ENCODE measurements around the gene ACTN4.
A peak's percentile ranks its signal among the peaks of the same experiment; 100 is the strongest.
"Not testable (repeated sequence)": the region's sequence is repeated elsewhere in the genome, so short reads cannot be mapped to it uniquely, and the experiment has no call there.

ACTN4 gene

DNA sequence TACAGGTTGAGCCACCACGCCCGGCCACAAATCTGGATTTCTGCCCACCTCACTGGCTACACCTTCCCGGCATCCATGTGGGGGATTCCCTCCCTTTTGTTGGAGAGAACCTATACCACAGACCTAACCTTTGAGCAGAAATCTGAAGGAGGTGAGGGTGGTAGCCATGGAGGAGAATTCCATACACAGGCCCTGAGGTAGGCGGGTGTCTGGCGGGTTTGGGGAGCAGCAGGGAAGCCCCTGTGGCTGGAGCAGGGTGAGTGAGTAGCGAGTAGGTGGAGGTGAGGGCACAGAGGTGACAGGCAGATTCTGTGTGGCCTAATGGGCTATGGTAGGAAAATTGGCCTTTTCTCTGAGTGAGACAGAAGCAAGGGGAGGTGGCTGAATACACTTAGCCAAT is 17.9 kb upstream of the ACTN4 start:
- H3K27ac Mint-ChIP-seq, result peak overlapping the region; percentile 44
- peaks cover 4% of the 10 kb centered on the region for H3K4me1 Mint-ChIP-seq (ENCODE audit: low read depth)
- no peaks in the 10 kb centered on the region for H3K27me3 Mint-ChIP-seq
- peaks cover 85% of the 10 kb centered on the region for H3K36me3 Mint-ChIP-seq (ENCODE audit: low read depth)
- no peaks in the 10 kb centered on the region for H3K9me3 Mint-ChIP-seq
- no peak overlapping the region for H3K4me3 Mint-ChIP-seq
- no peak for DNase-seq

DNA sequence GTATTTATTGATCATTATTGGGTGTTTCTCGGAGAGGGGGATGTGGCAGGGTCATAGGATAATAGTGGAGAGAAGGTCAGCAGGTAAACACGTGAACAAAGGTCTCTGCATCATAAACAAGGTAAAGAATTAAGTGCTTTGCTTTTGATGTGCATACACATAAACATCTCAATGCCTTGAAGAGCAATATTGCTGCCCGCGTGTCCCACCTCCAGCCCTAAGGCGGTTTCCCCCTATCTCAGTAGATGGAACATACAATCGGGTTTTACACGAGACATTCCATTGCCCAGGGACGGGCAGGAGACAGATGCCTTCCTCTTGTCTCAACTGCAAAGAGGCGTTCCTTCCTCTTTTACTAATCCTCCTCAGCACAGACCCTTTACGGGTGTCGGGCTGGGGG is 16.1 kb upstream of the ACTN4 start:
- peaks cover 87% of the 10 kb centered on the region for H3K36me3 Mint-ChIP-seq (ENCODE audit: low read depth)
- not testable (repeated sequence) for DNase-seq, H3K4me3 Mint-ChIP-seq, H3K27ac Mint-ChIP-seq, H3K27me3 Mint-ChIP-seq, H3K9me3 Mint-ChIP-seq
- peaks cover 20% of the 10 kb centered on the region for H3K4me1 Mint-ChIP-seq (ENCODE audit: low read depth)

DNA sequence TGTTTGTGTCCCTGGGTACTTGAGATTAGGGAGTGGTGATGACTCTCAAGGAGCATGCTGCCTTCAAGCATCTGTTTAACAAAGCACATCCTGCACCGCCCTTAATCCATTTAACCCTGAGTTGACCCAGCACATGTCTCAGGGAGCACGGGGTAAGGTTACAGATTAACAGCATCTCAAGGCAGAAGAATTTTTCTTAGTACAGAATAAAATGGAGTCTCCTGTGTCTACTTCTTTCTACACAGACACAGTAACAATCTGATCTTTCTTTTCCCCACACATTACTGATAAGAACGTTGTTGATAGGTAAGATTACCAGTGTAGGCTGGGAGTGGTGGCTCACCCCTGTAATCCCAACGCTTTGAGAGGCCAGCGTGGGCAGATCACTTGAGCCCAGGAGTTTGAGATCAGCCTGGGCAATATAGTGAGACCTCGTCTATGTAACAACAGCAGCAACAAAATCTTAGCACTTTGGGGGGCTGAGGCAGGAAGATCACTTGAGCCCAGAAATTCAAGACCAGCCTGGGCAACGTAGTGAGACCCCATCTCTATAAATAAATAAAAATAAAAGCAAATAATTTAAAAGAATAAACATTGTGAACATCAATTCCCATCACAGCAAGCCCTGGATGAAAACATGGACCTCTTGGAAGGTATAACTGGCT is 15.5 kb upstream of the ACTN4 start:
- H3K4me1 Mint-ChIP-seq (ENCODE audit: low read depth), result peaks cover 27% of the 10 kb centered on the region
- H3K4me3 Mint-ChIP-seq, H3K9me3 Mint-ChIP-seq, DNase-seq, H3K27ac Mint-ChIP-seq, H3K27me3 Mint-ChIP-seq: not testable (repeated sequence)
- H3K36me3 Mint-ChIP-seq (ENCODE audit: low read depth), result peaks cover 88% of the 10 kb centered on the region

DNA sequence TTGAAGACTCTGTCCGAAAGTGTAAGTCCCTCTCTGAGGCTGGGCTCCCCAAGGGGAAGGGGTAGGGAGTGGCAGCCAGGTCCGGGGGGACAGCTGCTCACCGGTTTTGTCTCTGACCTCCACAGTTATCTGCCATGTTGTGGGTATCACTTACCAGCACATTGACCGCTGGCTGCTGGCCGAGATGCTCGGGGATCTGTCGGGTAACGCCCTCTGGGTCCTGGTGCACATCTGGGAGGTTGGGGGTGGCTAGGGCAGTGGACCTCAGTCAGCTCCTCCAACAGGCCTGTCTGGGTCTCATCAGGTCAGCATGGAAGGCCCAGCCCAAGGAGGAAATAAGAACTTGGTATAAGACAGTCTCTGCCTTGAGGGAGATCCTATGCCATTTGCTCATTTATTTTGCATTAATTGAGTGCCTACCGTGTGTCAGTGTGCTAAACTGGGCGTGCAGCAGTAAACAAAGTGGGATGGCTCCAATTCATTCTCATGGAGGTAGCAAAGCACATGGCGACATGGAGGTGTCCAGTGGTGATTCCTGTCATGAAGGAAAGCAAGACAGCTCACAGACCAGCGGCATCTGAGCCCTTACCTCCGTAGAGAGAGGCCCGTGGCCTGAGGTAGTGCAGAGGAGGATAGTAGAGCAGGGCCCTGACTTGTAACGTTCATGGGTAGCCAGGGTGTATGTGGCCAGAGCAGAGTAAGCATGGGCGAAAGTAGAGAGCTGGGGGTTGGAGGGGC is 14.8 kb upstream of the ACTN4 start:
- Mint-ChIP-seq H3K4me3 (no peak overlapping the region), H3K27me3 (no peaks in the 10 kb centered on the region), H3K27ac (no peak overlapping the region), H3K9me3 (no peaks in the 10 kb centered on the region), H3K36me3 (ENCODE audit: low read depth) (peaks cover 87% of the 10 kb centered on the region), H3K4me1 (ENCODE audit: low read depth) (peaks cover 34% of the 10 kb centered on the region)
- no peak for DNase-seq

DNA sequence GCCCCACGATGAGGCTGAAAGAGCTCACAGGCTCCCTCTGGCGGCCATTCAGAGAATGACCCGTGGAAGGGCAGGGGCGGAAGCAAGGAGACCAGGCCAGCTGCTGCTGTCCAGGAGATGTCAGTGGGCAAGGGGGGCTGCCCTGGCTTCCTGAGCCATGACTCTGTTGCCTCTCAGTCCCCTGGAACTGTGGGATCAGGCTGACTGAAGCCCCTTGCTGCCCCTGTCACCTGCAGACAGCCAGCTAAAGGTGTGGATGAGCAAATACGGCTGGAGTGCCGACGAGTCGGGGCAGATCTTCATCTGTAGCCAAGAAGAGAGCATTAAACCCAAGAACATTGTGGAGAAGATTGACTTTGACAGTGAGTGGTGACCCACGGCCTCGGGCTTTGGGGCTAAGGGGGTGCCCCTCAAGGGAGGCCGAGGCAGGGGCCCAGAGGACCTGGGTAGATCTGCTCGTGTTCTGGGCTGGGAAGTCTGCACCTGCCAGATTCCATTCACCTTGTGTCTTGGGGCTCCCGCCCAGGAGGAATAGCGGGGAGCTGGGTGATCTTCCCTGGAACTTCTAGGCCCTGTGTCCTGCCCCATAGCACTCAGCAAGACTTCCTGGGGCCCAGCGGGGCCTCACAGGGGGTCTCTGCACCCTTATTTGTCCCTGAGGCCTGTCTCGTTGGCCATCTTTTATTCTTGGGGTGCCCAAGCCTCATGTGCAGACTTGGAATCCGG is 12.5 kb upstream of the ACTN4 start:
- peaks cover 34% of the 10 kb centered on the region for H3K4me1 Mint-ChIP-seq (ENCODE audit: low read depth)
- no peak overlapping the region for H3K4me3 Mint-ChIP-seq
- no peaks in the 10 kb centered on the region for H3K9me3 Mint-ChIP-seq
- no peaks in the 10 kb centered on the region for H3K27me3 Mint-ChIP-seq
- DNase-seq, result peak; percentile 82
- H3K36me3 Mint-ChIP-seq (ENCODE audit: low read depth), result peaks cover 71% of the 10 kb centered on the region
- peak overlapping the region; percentile 87 for H3K27ac Mint-ChIP-seq

DNA sequence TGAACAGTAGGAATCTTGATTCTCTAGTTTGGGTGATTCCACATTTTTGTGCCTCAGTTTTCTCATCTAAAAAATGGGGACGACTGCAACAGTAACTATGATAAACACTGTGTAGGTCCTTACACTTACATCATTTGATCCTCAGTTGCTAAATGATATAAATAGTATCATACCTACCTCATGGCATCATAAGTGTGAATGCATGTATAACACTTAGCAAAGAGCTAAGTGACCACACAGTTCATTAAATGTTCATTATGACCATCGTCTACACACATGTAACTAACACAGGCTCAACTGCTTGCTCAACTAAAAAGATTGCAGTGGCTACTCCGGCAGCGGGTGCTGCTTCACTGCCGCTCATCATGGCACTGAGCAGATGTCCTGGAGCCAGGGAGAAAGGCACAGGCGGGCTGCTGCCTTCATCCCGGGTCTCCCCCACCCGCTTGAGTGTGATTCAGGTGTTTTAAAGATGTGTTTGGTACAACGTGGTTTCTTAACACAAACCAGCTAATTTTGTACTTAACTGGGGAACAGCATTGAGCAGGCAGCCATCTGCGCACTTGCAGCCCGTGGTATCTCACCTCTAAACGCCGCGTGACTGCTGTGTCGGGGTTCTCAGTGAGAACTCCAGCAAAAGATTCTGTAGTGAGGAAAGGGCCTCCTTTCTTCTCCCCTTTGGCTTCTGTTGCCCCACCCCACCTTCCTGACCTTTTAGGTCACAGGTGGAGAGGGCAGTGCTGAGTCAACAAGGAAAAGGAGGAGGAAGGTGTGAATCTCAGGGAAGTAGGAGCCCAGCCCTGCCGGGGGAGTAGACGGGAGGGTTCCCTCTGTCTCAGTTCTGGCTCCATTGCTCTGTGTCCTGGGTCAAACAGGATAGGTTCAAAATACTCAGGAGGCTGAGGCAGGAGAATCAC is 11.7 kb upstream of the ACTN4 start:
- Mint-ChIP-seq H3K4me3 (no peak overlapping the region), H3K36me3 (ENCODE audit: low read depth) (peaks cover 65% of the 10 kb centered on the region), H3K4me1 (ENCODE audit: low read depth) (peaks cover 34% of the 10 kb centered on the region), H3K9me3 (no peaks in the 10 kb centered on the region), H3K27ac (peak overlapping the region; percentile 76), H3K27me3 (no peaks in the 10 kb centered on the region)
- DNase-seq, result no peak

DNA sequence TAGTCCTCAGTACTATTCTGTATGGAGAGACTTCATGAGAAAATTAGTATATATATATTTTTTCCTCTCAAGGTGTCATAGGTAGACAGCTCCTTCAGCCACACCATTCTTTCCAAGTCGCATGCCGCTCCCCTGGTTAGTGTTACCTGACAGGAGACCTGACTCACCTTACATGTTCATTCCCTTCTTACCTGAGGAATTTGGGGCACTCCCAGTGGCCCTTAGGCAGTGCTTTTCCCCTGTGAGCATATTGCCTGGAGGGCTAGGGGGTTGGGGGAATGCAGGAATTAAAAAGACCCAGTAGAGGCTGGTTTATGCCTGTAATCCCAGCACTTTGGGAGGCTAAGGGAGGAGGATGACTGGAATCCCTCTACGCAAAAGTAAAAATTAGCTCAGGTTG is 9.0 kb upstream of the ACTN4 start:
- Mint-ChIP-seq H3K27me3 (no peaks in the 10 kb centered on the region), H3K4me1 (ENCODE audit: low read depth) (peaks cover 32% of the 10 kb centered on the region), H3K27ac (no peak overlapping the region), H3K9me3 (no peaks in the 10 kb centered on the region), H3K36me3 (ENCODE audit: low read depth) (peaks cover 39% of the 10 kb centered on the region), H3K4me3 (no peak overlapping the region)
- no peak for DNase-seq

DNA sequence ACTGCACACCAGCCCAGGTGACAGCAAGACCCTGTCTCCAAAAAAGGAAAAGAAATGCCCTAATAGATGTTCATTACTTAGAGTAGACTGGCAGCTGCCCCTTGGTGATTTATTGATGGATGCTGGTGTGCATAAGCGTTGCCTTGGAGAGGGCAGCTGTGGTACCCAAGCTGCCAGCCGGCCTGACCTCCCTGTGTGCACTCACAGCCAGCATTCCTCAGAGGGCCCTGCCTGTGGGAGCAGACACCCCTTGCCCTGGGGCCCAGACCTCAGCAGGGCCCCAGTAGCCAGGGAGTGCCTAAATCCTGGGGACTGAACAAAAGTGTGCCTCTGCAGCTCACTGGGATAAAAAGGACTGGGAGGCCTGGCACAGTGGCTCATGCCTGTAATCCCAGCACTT is 7.8 kb upstream of the ACTN4 start:
- Mint-ChIP-seq H3K9me3 (no peaks in the 10 kb centered on the region), H3K4me3 (no peak overlapping the region), H3K36me3 (ENCODE audit: low read depth) (peaks cover 34% of the 10 kb centered on the region), H3K4me1 (ENCODE audit: low read depth) (peaks cover 29% of the 10 kb centered on the region), H3K27ac (no peak overlapping the region), H3K27me3 (no peaks in the 10 kb centered on the region)
- no peak for DNase-seq

DNA sequence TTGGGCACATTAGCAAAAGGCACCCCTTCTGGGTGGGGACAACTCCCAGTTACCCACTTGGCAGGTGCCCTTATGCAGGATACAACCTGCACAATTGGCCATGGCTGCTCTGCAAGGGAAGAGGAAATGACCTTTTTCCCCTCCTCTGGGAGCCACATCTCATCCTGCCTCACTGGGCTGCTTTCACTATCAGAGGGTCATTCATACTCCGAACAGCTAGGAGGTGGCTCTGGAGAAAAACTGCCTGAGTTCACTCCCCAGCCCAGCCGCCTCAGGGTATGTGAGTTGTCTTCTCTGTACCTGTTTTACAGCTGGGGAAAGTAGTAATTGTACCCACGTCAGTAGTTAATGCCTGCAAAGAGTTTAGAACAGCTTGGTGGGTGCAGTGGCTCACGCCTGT is 7.1 kb upstream of the ACTN4 start:
- Mint-ChIP-seq H3K27ac (no peak overlapping the region), H3K9me3 (no peaks in the 10 kb centered on the region), H3K27me3 (no peaks in the 10 kb centered on the region), H3K4me1 (ENCODE audit: low read depth) (peaks cover 23% of the 10 kb centered on the region), H3K4me3 (no peak overlapping the region), H3K36me3 (ENCODE audit: low read depth) (peaks cover 27% of the 10 kb centered on the region)
- DNase-seq, result no peak

DNA sequence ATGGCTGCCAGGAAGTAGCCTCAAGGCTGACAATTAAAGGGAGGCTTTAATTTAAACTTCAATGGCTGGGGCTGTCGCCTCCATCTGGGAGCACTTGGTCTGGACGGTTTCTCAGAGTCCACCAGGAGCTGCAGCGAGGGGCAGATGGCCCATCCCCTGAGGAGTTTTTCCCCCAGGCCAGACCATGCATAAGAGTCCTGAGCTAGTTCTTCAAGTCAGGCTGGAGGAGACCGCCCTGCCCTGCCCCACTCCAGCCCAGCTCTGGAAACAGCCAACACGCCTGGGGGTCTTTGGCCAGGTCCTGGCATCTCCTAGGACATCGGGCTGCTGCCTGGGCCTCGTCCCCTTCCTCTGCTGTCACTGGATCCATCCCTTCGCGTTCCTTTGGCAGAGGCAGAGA is 5.3 kb upstream of the ACTN4 start:
- peaks cover 9% of the 10 kb centered on the region for H3K36me3 Mint-ChIP-seq (ENCODE audit: low read depth)
- DNase-seq, result no peak
- peaks cover 7% of the 10 kb centered on the region for H3K4me1 Mint-ChIP-seq (ENCODE audit: low read depth)
- H3K27me3 Mint-ChIP-seq, result no peaks in the 10 kb centered on the region
- no peak overlapping the region for H3K4me3 Mint-ChIP-seq
- H3K27ac Mint-ChIP-seq, result no peak overlapping the region
- H3K9me3 Mint-ChIP-seq, result no peaks in the 10 kb centered on the region

DNA sequence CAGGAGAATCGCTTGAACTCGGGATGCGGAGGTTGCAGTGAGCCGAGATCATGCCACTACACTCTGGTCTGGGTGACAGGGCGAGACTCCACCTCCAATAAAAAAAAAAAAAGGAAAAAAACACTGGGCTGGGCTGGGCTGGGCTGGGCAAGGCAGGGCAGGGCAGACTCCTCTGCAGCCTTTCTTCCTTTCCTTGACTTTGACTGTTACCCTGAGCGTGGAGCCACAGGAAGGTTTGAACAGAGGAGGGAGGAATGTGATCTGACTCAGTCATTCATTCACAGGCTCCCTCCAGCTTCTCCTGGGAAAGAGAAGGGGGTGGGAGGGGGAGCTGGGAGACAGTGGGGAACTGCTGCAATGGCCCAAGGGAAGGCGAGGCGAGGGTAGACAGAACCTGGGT is 2.7 kb upstream of the ACTN4 start:
- H3K36me3 Mint-ChIP-seq (ENCODE audit: low read depth), result peaks cover 18% of the 10 kb centered on the region
- H3K27me3 Mint-ChIP-seq, result peaks cover 3% of the 10 kb centered on the region
- H3K9me3 Mint-ChIP-seq, result no peaks in the 10 kb centered on the region
- no peak for DNase-seq
- peaks cover 15% of the 10 kb centered on the region for H3K4me1 Mint-ChIP-seq (ENCODE audit: low read depth)
- no peak overlapping the region for H3K4me3 Mint-ChIP-seq
- H3K27ac Mint-ChIP-seq, result no peak overlapping the region

DNA sequence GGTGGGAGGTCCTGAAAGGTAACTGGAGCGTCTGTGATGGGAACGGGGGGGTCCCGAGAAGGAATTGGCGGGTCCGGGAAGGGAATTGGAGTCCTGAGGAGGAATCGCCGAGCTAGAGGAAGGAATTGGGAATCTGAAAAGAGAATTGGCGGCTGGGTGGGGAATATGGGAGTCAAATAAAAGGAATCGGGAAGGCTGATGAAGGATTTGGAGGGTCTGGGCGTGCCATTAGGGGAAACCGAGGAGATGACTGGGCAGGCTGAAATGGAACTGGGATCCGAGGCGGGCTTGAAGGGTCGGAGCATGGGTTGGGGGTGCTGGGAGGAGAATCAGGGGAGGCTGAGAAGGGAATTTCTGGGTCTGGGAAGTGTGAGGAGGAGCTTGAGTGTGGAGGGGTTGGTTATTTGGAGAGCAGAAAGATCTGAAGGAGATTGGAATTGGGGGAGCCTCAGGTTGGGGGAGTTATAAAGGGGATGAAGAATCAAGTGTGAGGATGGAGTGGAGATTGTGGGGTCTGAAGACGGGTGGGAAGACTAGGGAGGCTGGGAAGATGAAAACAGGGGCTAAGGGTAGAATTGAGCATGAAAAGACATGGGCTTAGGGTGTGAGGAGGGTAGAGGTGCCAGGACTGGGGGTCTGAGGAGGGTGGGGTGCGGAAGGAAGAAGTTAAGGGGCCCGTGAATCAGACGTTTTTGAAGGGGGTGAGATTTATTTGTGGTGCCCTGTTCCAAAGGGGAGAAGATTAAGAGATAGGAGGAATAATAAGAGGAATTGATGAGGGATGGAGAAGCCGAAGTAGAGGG is 718 bp downstream of the ACTN4 start:
- H3K4me3 Mint-ChIP-seq, result peak overlapping the region; percentile 98
- H3K27ac Mint-ChIP-seq, result peak overlapping the region; percentile 90
- H3K36me3 Mint-ChIP-seq (ENCODE audit: low read depth), result peaks cover 31% of the 10 kb centered on the region
- no peak for DNase-seq
- peaks cover 47% of the 10 kb centered on the region for H3K4me1 Mint-ChIP-seq (ENCODE audit: low read depth)
- peaks cover 8% of the 10 kb centered on the region for H3K27me3 Mint-ChIP-seq
- H3K9me3 Mint-ChIP-seq, result no peaks in the 10 kb centered on the region

DNA sequence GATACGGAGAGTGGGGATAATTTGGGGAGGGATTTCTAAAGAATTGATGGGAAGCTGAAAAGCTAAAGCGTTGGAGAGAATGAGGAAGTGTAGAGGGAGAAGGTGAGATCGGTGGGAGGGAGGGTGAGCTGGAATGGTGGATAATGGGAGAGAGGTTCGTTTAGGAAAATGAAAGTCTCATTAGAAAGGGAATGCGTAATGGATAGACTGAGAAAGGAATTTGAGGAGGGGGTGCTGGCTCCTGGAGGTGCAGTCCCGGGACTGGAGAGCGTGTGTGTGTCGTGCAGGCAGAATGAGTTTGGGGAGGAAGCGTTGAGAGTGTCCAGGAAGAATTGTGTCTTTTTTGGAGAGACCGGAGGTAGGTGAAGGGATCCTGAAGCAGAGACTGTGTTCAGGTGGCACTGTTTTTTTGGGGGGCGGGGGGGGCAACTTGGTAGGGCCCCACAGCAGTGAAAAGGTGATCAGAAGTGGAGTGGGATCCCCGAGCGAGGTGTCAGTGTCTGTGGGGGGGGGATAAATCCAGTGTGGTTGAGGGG is 1.4 kb downstream of the ACTN4 start:
- Mint-ChIP-seq H3K9me3 (no peaks in the 10 kb centered on the region), H3K36me3 (ENCODE audit: low read depth) (peaks cover 38% of the 10 kb centered on the region), H3K27ac (peak overlapping the region; percentile 90), H3K27me3 (peaks cover 8% of the 10 kb centered on the region), H3K4me3 (peak overlapping the region; percentile 98), H3K4me1 (ENCODE audit: low read depth) (peaks cover 54% of the 10 kb centered on the region)
- DNase-seq, result no peak
